ENCODE results near the gene LEP.

Gene LEP

GRCh38 chr7:128244861-128245260 lies 3.8 kb downstream of the LEP start:
- DNase-seq (ENCODE audit: low read depth in 2 of 2) = no peak

GRCh38 chr7:128247108-128247507 lies 6.0 kb downstream of the LEP start:
- no peak for DNase-seq (ENCODE audit: low read depth in 2 of 2)

GRCh38 chr7:128247640-128248194 lies 6.6 kb downstream of the LEP start:
- DNase-seq (ENCODE audit: low read depth in 2 of 2) = no peak

- DNase-seq (ENCODE audit: low read depth in 2 of 2) = no peak
These were observed 10.3 kb downstream of the LEP start for GRCh38 chr7:128251337-128251736.

GRCh38 chr7:128253701-128254100 lies 12.6 kb downstream of the LEP start:
- DNase-seq (ENCODE audit: low read depth in 2 of 2) = no peak

GRCh38 chr7:128254470-128254869 lies 13.4 kb downstream of the LEP start:
- no peak for DNase-seq (ENCODE audit: low read depth in 2 of 2)

GRCh38 chr7:128255271-128255670 lies 14.2 kb downstream of the LEP start:
- DNase-seq (ENCODE audit: low read depth in 2 of 2) = no peak

- no peak for DNase-seq (ENCODE audit: low read depth in 2 of 2)
These were observed 16.4 kb downstream of the LEP start for GRCh38 chr7:128257458-128257857.

- DNase-seq (ENCODE audit: low read depth in 2 of 2) = no peak
These were observed 18.3 kb downstream of the LEP start for GRCh38 chr7:128259131-128260061.

GRCh38 chr7:128260069-128260795 lies 19.2 kb downstream of the LEP start:
- DNase-seq (ENCODE audit: low read depth in 2 of 2) = no peak

GRCh38 chr7:128262273-128263028 lies 21.4 kb downstream of the LEP start:
- DNase-seq (ENCODE audit: low read depth in 2 of 2) = no peak

- no peak for DNase-seq (ENCODE audit: low read depth in 2 of 2)
These were observed 22.3 kb downstream of the LEP start for GRCh38 chr7:128263420-128263819.

GRCh38 chr7:128264477-128264876 lies 23.4 kb downstream of the LEP start:
- DNase-seq (ENCODE audit: low read depth in 2 of 2) = no peak

- DNase-seq (ENCODE audit: low read depth in 2 of 2) = no peak
These were observed 24.3 kb downstream of the LEP start for GRCh38 chr7:128265156-128265905.

GRCh38 chr7:128265906-128266300 lies 24.8 kb downstream of the LEP start:
- no peak for DNase-seq (ENCODE audit: low read depth in 2 of 2)

- DNase-seq (ENCODE audit: low read depth in 2 of 2) = no peak
These were observed 25.4 kb downstream of the LEP start for GRCh38 chr7:128266529-128266882.

- DNase-seq (ENCODE audit: low read depth in 2 of 2) = no peak
These were observed 26.0 kb downstream of the LEP start for GRCh38 chr7:128266883-128267594.

GRCh38 chr7:128267595-128267924 lies 26.5 kb downstream of the LEP start:
- no peak for DNase-seq (ENCODE audit: low read depth in 2 of 2)

GRCh38 chr7:128268233-128268632 lies 27.2 kb downstream of the LEP start:
- DNase-seq (ENCODE audit: low read depth in 2 of 2) = no peak

GRCh38 chr7:128270826-128271272 lies 29.8 kb downstream of the LEP start:
- DNase-seq (ENCODE audit: low read depth in 2 of 2) = no peak

- no peak for DNase-seq (ENCODE audit: low read depth in 2 of 2)
These were observed 30.4 kb downstream of the LEP start for GRCh38 chr7:128271471-128271941.
